Measurements from ENCODE around the gene SYTL3.
"Not testable (repeated sequence)": the region's sequence is repeated elsewhere in the genome, so short reads cannot be mapped to it uniquely, and the experiment has no call there.

Gene SYTL3

DNA sequence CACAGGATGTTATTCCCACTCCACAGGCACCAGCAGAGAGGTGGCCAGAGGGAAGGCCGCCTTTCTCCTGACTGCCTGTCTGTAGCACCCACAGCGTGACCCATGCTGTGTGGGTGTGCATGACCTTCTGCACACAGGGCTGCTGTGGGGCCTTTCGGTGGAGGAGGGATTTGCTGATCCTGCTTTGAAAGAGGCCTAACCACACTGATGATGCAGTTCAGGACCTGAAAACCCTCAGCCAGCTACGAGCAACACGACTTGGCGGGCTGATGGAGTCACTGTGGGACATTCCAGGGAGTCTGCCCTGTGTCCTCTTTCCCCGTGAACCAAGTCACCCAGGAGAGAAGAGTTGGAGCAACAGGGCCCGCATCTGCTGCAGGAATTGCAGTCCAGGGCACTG lies 49.1 kb downstream of the SYTL3 start:
- H3K9me3 Mint-ChIP-seq, result no peaks in the 10 kb centered on the region
- H3K4me3 Mint-ChIP-seq, result no peak overlapping the region
- H3K27me3 Mint-ChIP-seq (ENCODE audit: low read depth), result no peaks in the 10 kb centered on the region
- peak; percentile 71 for DNase-seq (ENCODE audit: low spot score)
- H3K27ac Mint-ChIP-seq, result no peak overlapping the region
- peaks cover 15% of the 10 kb centered on the region for H3K4me1 Mint-ChIP-seq (ENCODE audit: low read depth)
- peaks cover 35% of the 10 kb centered on the region for H3K36me3 Mint-ChIP-seq (ENCODE audit: low read depth)

DNA sequence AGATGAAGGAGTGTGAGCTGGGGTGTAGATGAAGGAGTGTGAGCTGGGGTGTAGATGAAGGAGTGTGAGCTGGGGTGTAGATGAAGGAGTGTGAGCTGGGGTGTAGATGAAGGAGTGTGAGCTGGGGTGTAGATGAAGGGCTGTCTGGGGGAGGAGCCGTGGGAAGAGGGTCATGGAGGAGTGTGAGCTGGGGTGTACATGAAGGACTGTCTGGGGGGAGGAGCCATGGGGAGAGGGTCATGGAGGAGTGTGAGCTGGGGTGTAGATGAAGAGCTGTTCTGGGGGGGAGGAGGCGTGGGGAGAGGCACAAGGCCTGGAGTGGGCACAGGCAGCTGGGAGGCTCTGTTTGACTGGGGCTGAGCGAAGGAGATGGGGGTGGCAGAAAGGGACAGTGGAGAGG lies 51.4 kb downstream of the SYTL3 start:
- H3K4me1 Mint-ChIP-seq (ENCODE audit: low read depth), result peaks cover 24% of the 10 kb centered on the region
- not testable (repeated sequence) for H3K9me3 Mint-ChIP-seq; H3K27me3 Mint-ChIP-seq (ENCODE audit: low read depth); DNase-seq (ENCODE audit: low spot score); H3K4me3 Mint-ChIP-seq
- H3K36me3 Mint-ChIP-seq (ENCODE audit: low read depth), result peaks cover 25% of the 10 kb centered on the region
- H3K27ac Mint-ChIP-seq, result peak overlapping the region; percentile 71

- no peak overlapping the region for H3K27ac Mint-ChIP-seq
- no peak overlapping the region for H3K4me3 Mint-ChIP-seq
- no peaks in the 10 kb centered on the region for H3K27me3 Mint-ChIP-seq (ENCODE audit: low read depth)
- H3K4me1 Mint-ChIP-seq (ENCODE audit: low read depth), result peaks cover 18% of the 10 kb centered on the region
- peaks cover 19% of the 10 kb centered on the region for H3K36me3 Mint-ChIP-seq (ENCODE audit: low read depth)
- no peak for DNase-seq (ENCODE audit: low spot score)
- no peaks in the 10 kb centered on the region for H3K9me3 Mint-ChIP-seq
Observed at GRCh38 chr6:158703111-158703836, 53.4 kb downstream of the SYTL3 start.

DNA sequence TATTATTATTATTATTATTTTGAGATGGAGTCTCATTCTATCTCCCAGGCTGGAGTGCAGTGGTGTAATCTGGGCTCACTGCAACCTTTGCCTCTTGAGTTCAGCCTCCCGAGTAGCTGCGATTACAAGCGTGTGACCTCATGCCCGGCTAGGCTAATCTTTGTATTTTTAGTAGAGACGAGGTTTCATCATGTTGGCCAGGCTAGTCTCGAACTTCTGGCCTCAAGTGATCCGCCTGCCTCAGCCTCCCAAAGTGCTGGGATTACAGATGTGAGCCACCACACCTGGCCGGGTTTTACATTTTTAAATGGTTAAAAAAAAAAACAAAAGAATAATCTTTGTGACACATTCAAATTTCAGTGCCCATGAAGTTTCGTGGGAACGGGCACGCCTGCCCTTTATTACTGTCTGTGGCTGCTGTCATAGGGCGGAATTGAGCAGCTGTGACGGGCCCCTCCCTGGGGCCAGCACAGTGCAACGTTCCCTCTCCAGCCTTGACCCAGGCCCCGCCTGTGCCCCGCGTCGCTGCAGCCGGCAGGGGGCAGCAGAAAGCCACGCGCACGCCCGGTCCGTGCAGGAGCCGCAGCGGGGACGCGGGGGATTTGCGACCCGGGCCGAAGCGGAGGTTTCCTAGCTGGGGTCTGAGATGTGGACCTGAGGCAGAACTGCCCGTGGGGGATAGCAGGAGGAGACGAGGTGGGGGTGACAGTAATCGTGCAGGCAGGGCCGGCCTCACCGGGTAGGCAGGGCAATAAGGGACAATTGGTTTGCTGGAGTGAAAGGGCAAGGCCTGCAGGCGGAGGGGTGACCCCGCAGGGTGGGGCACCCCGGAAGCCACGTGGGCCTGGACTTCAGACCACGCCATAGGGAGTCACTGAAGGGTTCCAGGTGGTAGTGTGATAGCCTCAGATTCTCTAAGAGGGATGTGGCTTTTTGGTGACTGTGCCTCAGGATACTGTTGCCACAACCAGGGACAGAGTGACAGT lies 54.3 kb downstream of the SYTL3 start:
- no peaks in the 10 kb centered on the region for H3K27me3 Mint-ChIP-seq (ENCODE audit: low read depth)
- no peaks in the 10 kb centered on the region for H3K9me3 Mint-ChIP-seq
- H3K4me3 Mint-ChIP-seq, result peak overlapping the region; percentile 81
- H3K4me1 Mint-ChIP-seq (ENCODE audit: low read depth), result peaks cover 16% of the 10 kb centered on the region
- DNase-seq (ENCODE audit: low spot score), result peak; percentile 69
- H3K36me3 Mint-ChIP-seq (ENCODE audit: low read depth), result peaks cover 16% of the 10 kb centered on the region
- peak overlapping the region; percentile 85 for H3K27ac Mint-ChIP-seq

DNA sequence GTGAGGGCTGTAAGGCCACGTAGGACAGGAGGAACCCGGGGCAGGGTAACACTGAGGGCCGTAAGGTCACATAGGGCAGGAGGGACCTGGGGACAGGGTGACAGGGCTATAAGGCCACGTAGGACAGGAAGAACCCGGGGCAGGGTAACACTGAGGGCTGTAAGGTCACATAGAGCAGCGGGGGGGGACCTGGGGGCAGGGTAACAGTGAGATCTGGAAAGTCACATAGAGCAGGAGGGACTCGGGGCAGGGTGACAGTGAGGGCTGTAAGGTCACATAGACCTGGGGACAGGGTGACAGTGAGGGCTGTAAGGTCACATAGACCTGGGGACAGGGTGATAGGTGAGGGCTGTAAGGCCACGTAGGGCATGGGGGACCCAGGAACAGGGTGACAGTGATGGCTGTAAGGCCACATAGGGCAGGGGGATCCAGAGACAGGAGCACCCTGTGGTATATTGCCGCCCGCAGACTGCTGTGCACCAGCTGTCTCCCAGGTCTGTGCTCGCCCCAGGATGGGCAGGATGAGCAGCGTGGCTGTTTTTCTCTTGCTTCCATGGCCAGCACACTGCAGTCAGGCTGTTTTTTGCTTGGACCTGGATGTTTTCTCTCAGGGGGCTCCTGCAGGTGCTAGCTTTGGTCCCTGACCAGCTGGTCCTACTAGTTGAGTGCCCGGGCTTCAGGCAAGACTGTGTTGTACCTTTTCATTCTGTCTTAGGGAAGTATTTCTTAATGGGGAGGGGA lies 55.7 kb downstream of the SYTL3 start:
- DNase-seq (ENCODE audit: low spot score), result no peak
- Mint-ChIP-seq H3K27me3 (ENCODE audit: low read depth) (no peaks in the 10 kb centered on the region), H3K9me3 (no peaks in the 10 kb centered on the region), H3K27ac (peak overlapping the region; percentile 60), H3K36me3 (ENCODE audit: low read depth) (peaks cover 23% of the 10 kb centered on the region), H3K4me3 (no peak overlapping the region), H3K4me1 (ENCODE audit: low read depth) (peaks cover 17% of the 10 kb centered on the region)

DNA sequence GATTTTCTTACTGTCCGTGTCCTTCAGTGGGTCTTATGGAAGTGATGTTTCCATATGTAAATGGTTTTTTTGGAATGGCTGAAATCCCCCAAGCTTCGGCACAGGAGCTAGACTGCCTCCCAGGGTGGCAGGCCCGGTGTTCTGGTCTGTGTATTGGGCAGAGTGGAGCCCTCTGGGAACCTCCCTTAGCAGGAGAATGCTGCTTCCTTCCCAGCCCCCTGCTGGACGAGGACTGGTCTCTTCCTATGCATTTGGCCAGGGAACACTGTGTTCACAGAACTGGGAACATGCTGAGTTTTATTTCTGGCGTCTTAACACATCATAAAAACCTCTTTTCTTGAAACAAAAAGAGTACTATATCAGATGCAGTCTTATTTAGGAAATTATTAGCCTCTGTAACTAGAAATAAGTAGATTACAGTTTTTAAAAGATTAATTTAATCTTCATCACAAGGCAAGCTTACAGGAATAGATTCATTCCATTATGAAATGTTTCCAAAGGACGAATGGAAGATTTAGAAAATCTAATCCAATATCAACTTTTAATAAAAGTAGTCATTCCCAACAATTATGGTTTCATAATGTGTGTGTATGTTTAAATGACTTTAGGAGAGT lies 56.6 kb downstream of the SYTL3 start:
- Mint-ChIP-seq H3K27me3 (ENCODE audit: low read depth) (no peaks in the 10 kb centered on the region), H3K4me3 (no peak overlapping the region), H3K36me3 (ENCODE audit: low read depth) (peaks cover 27% of the 10 kb centered on the region), H3K27ac (no peak overlapping the region), H3K9me3 (no peaks in the 10 kb centered on the region), H3K4me1 (ENCODE audit: low read depth) (peaks cover 11% of the 10 kb centered on the region)
- DNase-seq (ENCODE audit: low spot score), result no peak

- peaks cover 11% of the 10 kb centered on the region for H3K4me1 Mint-ChIP-seq (ENCODE audit: low read depth)
- no peaks in the 10 kb centered on the region for H3K9me3 Mint-ChIP-seq
- no peak overlapping the region for H3K4me3 Mint-ChIP-seq
- H3K27me3 Mint-ChIP-seq (ENCODE audit: low read depth), result no peaks in the 10 kb centered on the region
- peaks cover 30% of the 10 kb centered on the region for H3K36me3 Mint-ChIP-seq (ENCODE audit: low read depth)
- no peak for DNase-seq (ENCODE audit: low spot score)
- no peak overlapping the region for H3K27ac Mint-ChIP-seq
Observed at GRCh38 chr6:158707120-158707820, 57.4 kb downstream of the SYTL3 start.

- H3K27ac Mint-ChIP-seq, result no peak overlapping the region
- peaks cover 11% of the 10 kb centered on the region for H3K4me1 Mint-ChIP-seq (ENCODE audit: low read depth)
- no peak for DNase-seq (ENCODE audit: low spot score)
- H3K4me3 Mint-ChIP-seq, result no peak overlapping the region
- no peaks in the 10 kb centered on the region for H3K27me3 Mint-ChIP-seq (ENCODE audit: low read depth)
- H3K9me3 Mint-ChIP-seq, result no peaks in the 10 kb centered on the region
- H3K36me3 Mint-ChIP-seq (ENCODE audit: low read depth), result peaks cover 30% of the 10 kb centered on the region
Observed at GRCh38 chr6:158707821-158708195, 58.0 kb downstream of the SYTL3 start.

GRCh38 chr6:158708239-158708638 lies 58.4 kb downstream of the SYTL3 start:
- H3K9me3 Mint-ChIP-seq, result no peaks in the 10 kb centered on the region
- no peak for DNase-seq (ENCODE audit: low spot score)

DNA sequence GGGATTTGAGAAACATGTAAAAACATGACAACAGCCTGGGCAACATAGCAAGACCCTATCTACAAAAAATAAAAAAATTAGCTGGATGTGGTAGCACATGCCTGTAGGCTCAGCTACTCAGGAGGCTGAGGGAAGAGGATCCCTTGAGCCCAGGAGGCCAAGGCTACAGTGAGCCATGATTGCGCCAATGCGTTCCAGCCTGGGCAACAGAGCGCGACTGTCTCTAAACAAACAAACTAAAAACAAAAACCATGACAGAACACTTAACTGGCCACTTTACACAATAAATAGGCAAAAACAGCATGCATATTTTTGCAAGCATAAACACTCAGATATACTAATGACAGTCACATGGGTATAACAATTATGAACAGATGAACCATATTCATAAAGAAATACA lies 60.0 kb downstream of the SYTL3 start:
- H3K27me3 Mint-ChIP-seq (ENCODE audit: low read depth), result no peaks in the 10 kb centered on the region
- no peak for DNase-seq (ENCODE audit: low spot score)
- no peak overlapping the region for H3K4me3 Mint-ChIP-seq
- peaks cover 45% of the 10 kb centered on the region for H3K36me3 Mint-ChIP-seq (ENCODE audit: low read depth)
- no peaks in the 10 kb centered on the region for H3K9me3 Mint-ChIP-seq
- H3K27ac Mint-ChIP-seq, result no peak overlapping the region
- peaks cover 10% of the 10 kb centered on the region for H3K4me1 Mint-ChIP-seq (ENCODE audit: low read depth)

More at GRCh38 chr6:158708239-158708638, 58.4 kb downstream of the SYTL3 start:
- Mint-ChIP-seq H3K27me3 (ENCODE audit: low read depth) (no peaks in the 10 kb centered on the region), H3K4me3 (no peak overlapping the region), H3K4me1 (ENCODE audit: low read depth) (peaks cover 14% of the 10 kb centered on the region), H3K27ac (peak overlapping the region; percentile 8), H3K36me3 (ENCODE audit: low read depth) (peaks cover 34% of the 10 kb centered on the region)

GRCh38 chr6:158711264-158711663 lies 61.4 kb downstream of the SYTL3 start:
- Mint-ChIP-seq H3K36me3 (ENCODE audit: low read depth) (peaks cover 55% of the 10 kb centered on the region), H3K27me3 (ENCODE audit: low read depth) (no peaks in the 10 kb centered on the region), H3K4me3 (no peak overlapping the region)

GRCh38 chr6:158713469-158713868 lies 63.6 kb downstream of the SYTL3 start:
- peaks cover 32% of the 10 kb centered on the region for H3K4me1 Mint-ChIP-seq (ENCODE audit: low read depth)
- H3K27me3 Mint-ChIP-seq (ENCODE audit: low read depth), result no peaks in the 10 kb centered on the region
- H3K4me3 Mint-ChIP-seq, result no peak overlapping the region
- DNase-seq (ENCODE audit: low spot score), result no peak
- peaks cover 60% of the 10 kb centered on the region for H3K36me3 Mint-ChIP-seq (ENCODE audit: low read depth)
- H3K9me3 Mint-ChIP-seq, result no peaks in the 10 kb centered on the region
- H3K27ac Mint-ChIP-seq, result no peak overlapping the region

More at GRCh38 chr6:158711264-158711663, 61.4 kb downstream of the SYTL3 start:
- Mint-ChIP-seq H3K4me1 (ENCODE audit: low read depth) (peaks cover 18% of the 10 kb centered on the region), H3K27ac (no peak overlapping the region), H3K9me3 (no peaks in the 10 kb centered on the region)
- no peak for DNase-seq (ENCODE audit: low spot score)

- Mint-ChIP-seq H3K36me3 (ENCODE audit: low read depth) (peaks cover 66% of the 10 kb centered on the region), H3K4me1 (ENCODE audit: low read depth) (peaks cover 42% of the 10 kb centered on the region), H3K4me3 (no peak overlapping the region), H3K9me3 (no peaks in the 10 kb centered on the region), H3K27ac (peak overlapping the region; percentile 34), H3K27me3 (ENCODE audit: low read depth) (no peaks in the 10 kb centered on the region)
- DNase-seq (ENCODE audit: low spot score), result no peak
Observed at GRCh38 chr6:158714706-158715105, 64.9 kb downstream of the SYTL3 start.

All from T-helper 2 cell treated with Interferon-gamma antibody and Interleukin-4, amounts not matched to agents 5 μg/mL and 100 μg/mL, for 36 hours (primary cell).